Naive B cell (primary cell): Measurements from ENCODE around the gene ELFN1. TPM values are rescaled to one million over a fixed set of nuclear protein-coding genes. Genes with fewer than 3 reads are reported as not detected.
A peak's percentile ranks its signal among the peaks of the same experiment; 100 is the strongest.

Experiments
- ATAC-seq, 2 donors: fragments of 150-1000 bp; cut with Tn5 transposase; 2 replicates each; pipeline ENCODE4 v1.10.0; 2021; ENCODE audit warnings: low read depth in 2 of 2, mild to moderate bottlenecking in 2 of 2, moderate library complexity in 2 of 2
- DNase-seq: peaks from one replicate; pipeline ENCODE4 v3.0.0; 2022
- H3K27ac Mint-ChIP-seq, 6 donors: one replicate each; pipeline ENCODE4 v1.8.0; 2020 to 2022; ENCODE audit warnings: mild to moderate bottlenecking in 6 of 6, mixed read lengths in 6 of 6, moderate library complexity in 5 of 6, inconsistent platforms in 2 of 6
- H3K27me3 Mint-ChIP-seq, 3 donors: one replicate each; pipeline ENCODE4 v1.8.0; 2021 to 2022; ENCODE audit warnings: mixed read lengths in 3 of 3, mild to moderate bottlenecking in 1 of 3
- H3K36me3 Mint-ChIP-seq, 2 donors: one replicate each; pipeline ENCODE4 v1.8.0; 2020 to 2022; ENCODE audit warnings: mixed read lengths in 2 of 2, inconsistent platforms in 1 of 2, mild to moderate bottlenecking in 1 of 2
- H3K4me1 Mint-ChIP-seq, 3 donors: one replicate each; pipeline ENCODE4 v1.8.0; 2020 to 2022; ENCODE audit warnings: mixed read lengths in 3 of 3, inconsistent platforms in 1 of 3, mild to moderate bottlenecking in 1 of 3, moderate library complexity in 1 of 3
- H3K4me3 Mint-ChIP-seq, 8 donors: one replicate each; pipeline ENCODE4 v1.8.0; 2020 to 2022; ENCODE audit warnings: mild to moderate bottlenecking in 8 of 8, mixed read lengths in 8 of 8, moderate library complexity in 8 of 8, inconsistent platforms in 2 of 8
- H3K9me3 Mint-ChIP-seq, 7 donors: one replicate each; pipeline ENCODE4 v1.8.0; 2020 to 2022; ENCODE audit warnings: mixed read lengths in 7 of 7, mild to moderate bottlenecking in 5 of 7, inconsistent platforms in 2 of 7, moderate library complexity in 1 of 7
- polyA plus RNA-seq, 6 donors: library from polyadenylated mRNA; unstranded; fragments of 300-500 nt; fragmentation: Illumina TruSeq; gene quantifications; one replicate each; pipeline ENCODE4 v1.2.3, GENCODE V29; 2021; ENCODE audit warnings: low read depth in 6 of 6

The ELFN1 gene
- polyA plus RNA-seq: not detected

- Mint-ChIP-seq H3K36me3 (no peaks in the 10 kb centered on the region), H3K27ac (peak within 1 kb of the TSS in 1 of 6 donors; percentile 38), H3K9me3 (no peaks in the 10 kb centered on the region), H3K4me1 (peaks cover 7 to 20% (median 13%) of the 10 kb centered on the region in 3 donors), H3K4me3 (peak within 1 kb of the TSS; percentile 22 to 84 (median 74)), H3K27me3 (peaks cover 14 to 66% (median 37%) of the 10 kb centered on the region in 3 donors)
- no peak for DNase-seq
- no peak for ATAC-seq
Measured at GRCh38 chr7:1669954-1670893, at the start of gene ELFN1. ELFN1 (plus strand) TSS chr7:1670277; CDS start chr7:1744597, 74,320 bp downstream.

- Mint-ChIP-seq H3K27ac (peak overlapping the region in 1 of 6 donors; percentile 77), H3K4me3 (no peak overlapping the region), H3K27me3 (peaks cover 0 to 27% (median 15%) of the 10 kb centered on the region in 3 donors), H3K4me1 (peaks cover 0 to 7% (median 3%) of the 10 kb centered on the region in 3 donors), H3K9me3 (peaks cover 0 to 5% (median 0%) of the 10 kb centered on the region in 7 donors), H3K36me3 (no peaks in the 10 kb centered on the region)
- ATAC-seq: no peak
- DNase-seq: no peak
Measured at GRCh38 chr7:1620835-1621234, 49.2 kb upstream of the ELFN1 start.

GRCh38 chr7:1621718-1622117, 48.4 kb upstream of the ELFN1 start:
- peaks cover 0 to 7% (median 3%) of the 10 kb centered on the region in 3 donors for H3K4me1 Mint-ChIP-seq
- DNase-seq (no peak), ATAC-seq (no peak)
- H3K27me3 Mint-ChIP-seq: peaks cover 0 to 27% (median 14%) of the 10 kb centered on the region in 3 donors
- peaks cover 0 to 5% (median 1%) of the 10 kb centered on the region in 7 donors for H3K9me3 Mint-ChIP-seq
- H3K27ac Mint-ChIP-seq: no peak overlapping the region
- H3K4me3 Mint-ChIP-seq: no peak overlapping the region
- H3K36me3 Mint-ChIP-seq: no peaks in the 10 kb centered on the region

GRCh38 chr7:1622441-1622840, 47.6 kb upstream of the ELFN1 start:
- ATAC-seq (no peak), DNase-seq (no peak)
- Mint-ChIP-seq H3K4me3 (no peak overlapping the region), H3K9me3 (peaks cover 0 to 6% (median 3%) of the 10 kb centered on the region in 7 donors), H3K27ac (peak overlapping the region in 1 of 6 donors; percentile 87), H3K36me3 (no peaks in the 10 kb centered on the region), H3K4me1 (peaks cover 2 to 8% (median 3%) of the 10 kb centered on the region in 3 donors), H3K27me3 (peaks cover 1 to 25% (median 8%) of the 10 kb centered on the region in 3 donors)

- ATAC-seq (no peak), DNase-seq (no peak)
- H3K36me3 Mint-ChIP-seq: no peaks in the 10 kb centered on the region
- peaks cover 0 to 11% (median 4%) of the 10 kb centered on the region in 3 donors for H3K4me1 Mint-ChIP-seq
- peaks cover 0 to 11% (median 4%) of the 10 kb centered on the region in 3 donors for H3K27me3 Mint-ChIP-seq
- peaks cover 0 to 9% (median 5%) of the 10 kb centered on the region in 7 donors for H3K9me3 Mint-ChIP-seq
- no peak overlapping the region for H3K27ac Mint-ChIP-seq
- no peak overlapping the region for H3K4me3 Mint-ChIP-seq
Measured at GRCh38 chr7:1623810-1624209, 46.3 kb upstream of the ELFN1 start.

- H3K27ac Mint-ChIP-seq: peak overlapping the region in 1 of 6 donors; percentile 78
- H3K4me1 Mint-ChIP-seq: peaks cover 0 to 6% (median 4%) of the 10 kb centered on the region in 3 donors
- H3K36me3 Mint-ChIP-seq: no peaks in the 10 kb centered on the region
- ATAC-seq (no peak), DNase-seq (no peak)
- H3K27me3 Mint-ChIP-seq: peaks cover 0 to 5% (median 4%) of the 10 kb centered on the region in 3 donors
- no peak overlapping the region for H3K4me3 Mint-ChIP-seq
- H3K9me3 Mint-ChIP-seq: peaks cover 0 to 17% (median 6%) of the 10 kb centered on the region in 7 donors
Measured at GRCh38 chr7:1624999-1625927, 44.8 kb upstream of the ELFN1 start.

GRCh38 chr7:1626769-1627168, 43.3 kb upstream of the ELFN1 start:
- Mint-ChIP-seq H3K4me3 (no peak overlapping the region), H3K27ac (no peak overlapping the region), H3K27me3 (peaks cover 9 to 13% (median 13%) of the 10 kb centered on the region in 3 donors), H3K4me1 (peaks cover 0 to 6% (median 5%) of the 10 kb centered on the region in 3 donors), H3K36me3 (no peaks in the 10 kb centered on the region), H3K9me3 (peaks cover 5 to 23% (median 9%) of the 10 kb centered on the region in 7 donors)
- no peak for DNase-seq
- no peak for ATAC-seq

- H3K4me3 Mint-ChIP-seq: peak overlapping the region in 1 of 8 donors; percentile 58
- DNase-seq (no peak), ATAC-seq (no peak)
- peaks cover 15 to 43% (median 37%) of the 10 kb centered on the region in 3 donors for H3K27me3 Mint-ChIP-seq
- peaks cover 6 to 37% (median 15%) of the 10 kb centered on the region in 7 donors for H3K9me3 Mint-ChIP-seq
- H3K36me3 Mint-ChIP-seq: peaks cover 0 to 5% of the 10 kb centered on the region in 2 donors
- H3K27ac Mint-ChIP-seq: no peak overlapping the region
- H3K4me1 Mint-ChIP-seq: peaks cover 0 to 6% (median 5%) of the 10 kb centered on the region in 3 donors
Measured at GRCh38 chr7:1630700-1631336, 39.3 kb upstream of the ELFN1 start.

- ATAC-seq (no peak), DNase-seq (no peak)
- Mint-ChIP-seq H3K27ac (no peak overlapping the region), H3K4me3 (no peak overlapping the region), H3K9me3 (peaks cover 6 to 40% (median 22%) of the 10 kb centered on the region in 7 donors), H3K36me3 (peaks cover 0 to 5% of the 10 kb centered on the region in 2 donors), H3K4me1 (peaks cover 0 to 6% (median 5%) of the 10 kb centered on the region in 3 donors), H3K27me3 (peaks cover 15 to 43% (median 37%) of the 10 kb centered on the region in 3 donors)
Measured at GRCh38 chr7:1631678-1632077, 38.4 kb upstream of the ELFN1 start.

- H3K27me3 Mint-ChIP-seq: peaks cover 13 to 43% (median 37%) of the 10 kb centered on the region in 3 donors
- H3K9me3 Mint-ChIP-seq: peaks cover 9 to 44% (median 27%) of the 10 kb centered on the region in 7 donors
- H3K4me3 Mint-ChIP-seq: no peak overlapping the region
- ATAC-seq (no peak), DNase-seq (no peak)
- H3K36me3 Mint-ChIP-seq: peaks cover 5% of the 10 kb centered on the region in 2 donors
- H3K27ac Mint-ChIP-seq: no peak overlapping the region
- H3K4me1 Mint-ChIP-seq: peaks cover 0 to 4% (median 3%) of the 10 kb centered on the region in 3 donors
Measured at GRCh38 chr7:1632506-1632905, 37.6 kb upstream of the ELFN1 start.

- Mint-ChIP-seq H3K4me1 (peaks cover 0 to 1% (median 0%) of the 10 kb centered on the region in 3 donors), H3K9me3 (peaks cover 10 to 45% (median 30%) of the 10 kb centered on the region in 7 donors), H3K27me3 (peaks cover 11 to 46% (median 37%) of the 10 kb centered on the region in 3 donors), H3K4me3 (no peak overlapping the region), H3K27ac (no peak overlapping the region), H3K36me3 (peaks cover 5% of the 10 kb centered on the region in 2 donors)
- DNase-seq (no peak), ATAC-seq (no peak)
Measured at GRCh38 chr7:1632916-1633785, 36.9 kb upstream of the ELFN1 start.

GRCh38 chr7:1635401-1635800, 34.7 kb upstream of the ELFN1 start:
- ATAC-seq: no peak
- peaks cover 11 to 46% (median 36%) of the 10 kb centered on the region in 3 donors for H3K27me3 Mint-ChIP-seq

More at GRCh38 chr7:1635401-1635800, 34.7 kb upstream of the ELFN1 start:
- Mint-ChIP-seq H3K27ac (no peak overlapping the region), H3K4me3 (no peak overlapping the region), H3K4me1 (peaks cover 0 to 1% (median 0%) of the 10 kb centered on the region in 3 donors), H3K9me3 (peaks cover 12 to 46% (median 29%) of the 10 kb centered on the region in 7 donors), H3K36me3 (peaks cover 5% of the 10 kb centered on the region in 2 donors)
- no peak for DNase-seq
